ENCODE measurements around the gene HSPA9.

DNA sequence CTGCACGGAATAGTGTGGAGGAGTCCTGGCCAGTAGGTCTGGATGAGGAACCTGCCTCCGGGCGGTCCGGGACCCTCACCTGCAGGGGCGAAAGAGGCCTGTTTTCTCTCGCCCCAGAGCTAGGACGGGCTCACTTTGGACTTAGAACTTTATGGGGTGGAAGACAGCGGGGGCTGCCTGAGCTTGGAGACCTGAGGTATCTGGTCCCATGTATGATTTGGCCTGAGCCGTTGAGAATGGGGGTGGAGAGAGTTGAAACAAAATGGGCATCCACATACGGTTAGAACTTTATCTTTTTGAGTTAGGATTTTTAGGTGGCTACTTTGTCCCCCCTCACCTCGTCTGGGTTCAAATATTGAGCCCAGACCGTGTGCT lies 31.5 kb downstream of the HSPA9 start:
- TF ChIP-seq CTCF (IDR thresholded peaks at IDR 0.05; ENCODE audit: low read depth, low read length) (no peak), POLR2A (IDR thresholded peaks at IDR 0.05; ENCODE audit: extremely low read depth, insufficient read length) (no peak)
- TF ChIP-seq, protein P1, sequence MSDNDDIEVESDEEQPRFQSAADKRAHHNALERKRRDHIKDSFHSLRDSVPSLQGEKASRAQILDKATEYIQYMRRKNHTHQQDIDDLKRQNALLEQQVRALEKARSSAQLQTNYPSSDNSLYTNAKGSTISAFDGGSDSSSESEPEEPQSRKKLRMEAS (IDR thresholded peaks at IDR 0.05; ENCODE audit: low read depth, low read length): no peak; the same call in 1 of the 2 replicates
